ENCODE data around the gene TH.

DNA sequence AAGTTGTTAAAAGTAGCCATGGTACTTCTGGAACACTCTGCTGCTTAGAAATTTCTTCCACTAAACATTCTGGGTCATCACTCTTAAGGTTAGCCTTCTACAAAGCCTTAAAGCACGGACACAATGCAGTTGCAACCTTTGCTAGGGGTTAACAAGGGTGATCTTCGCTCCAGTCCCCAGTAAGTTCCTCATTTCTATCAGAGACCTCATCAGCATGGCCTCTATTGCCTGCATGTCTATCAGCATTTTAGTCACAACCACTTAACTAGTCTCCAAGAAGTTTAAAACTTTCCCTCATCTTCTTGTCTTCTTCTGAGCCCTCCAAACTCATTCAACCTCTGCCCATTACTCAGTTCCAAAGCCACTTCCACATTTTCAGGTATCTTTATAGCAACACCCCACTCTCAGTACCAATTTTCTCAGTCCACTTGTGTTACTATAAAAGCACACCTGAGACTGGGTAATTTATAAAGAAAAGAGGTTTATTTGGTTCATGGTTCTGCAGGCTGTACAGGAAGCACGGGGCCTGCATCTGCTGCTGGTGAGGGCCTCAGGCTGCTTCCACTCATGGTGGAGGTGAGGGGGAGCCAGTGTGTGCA is 48.7 kb upstream of the TH start:
- TF ChIP-seq ARNT (IDR thresholded peaks at IDR 0.05) = no peak
- TF ChIP-seq ZNF384 (IDR thresholded peaks at IDR 0.05) = no peak
- no peak for TF ChIP-seq SP1 (IDR thresholded peaks at IDR 0.05)
- no peak for TF ChIP-seq ELF4 (IDR thresholded peaks at IDR 0.05)
- TF ChIP-seq HDGF (IDR thresholded peaks at IDR 0.05; ENCODE audit: borderline replicate concordance) = no peak
- no peak for TF ChIP-seq SUZ12 (IDR thresholded peaks at IDR 0.05)
- no peak for TF ChIP-seq LEF1 (IDR thresholded peaks at IDR 0.05; ENCODE audit: borderline replicate concordance)
- no peak for TF ChIP-seq FOXA1 (IDR thresholded peaks at IDR 0.05)
- no peak for TF ChIP-seq TARDBP (IDR thresholded peaks at IDR 0.05)
- no peak for TF ChIP-seq FOXM1 (IDR thresholded peaks at IDR 0.05; ENCODE audit: borderline replicate concordance)
- TF ChIP-seq CTBP1 (IDR thresholded peaks at IDR 0.05; ENCODE audit: borderline replicate concordance) = no peak
- TF ChIP-seq L3MBTL2 (conservative IDR thresholded peaks at IDR 0.05) = no peak
- no peak for TF ChIP-seq FOXK2 (IDR thresholded peaks at IDR 0.05)

Data from HEK293T (cell line).